Femur (tissue), 1 donor: ENCODE data around the gene SLC10A6.
A peak's percentile ranks its signal among the peaks of the same experiment; 100 is the strongest.

Experiments used
- DNase-seq: peaks from one replicate; pipeline ENCODE4 v3.0.0-alpha.2; 2017

Gene SLC10A6

GRCh38 chr4:86846921-86847320 lies 2.3 kb downstream of the SLC10A6 start:
- DNase-seq, result no peak

DNA sequence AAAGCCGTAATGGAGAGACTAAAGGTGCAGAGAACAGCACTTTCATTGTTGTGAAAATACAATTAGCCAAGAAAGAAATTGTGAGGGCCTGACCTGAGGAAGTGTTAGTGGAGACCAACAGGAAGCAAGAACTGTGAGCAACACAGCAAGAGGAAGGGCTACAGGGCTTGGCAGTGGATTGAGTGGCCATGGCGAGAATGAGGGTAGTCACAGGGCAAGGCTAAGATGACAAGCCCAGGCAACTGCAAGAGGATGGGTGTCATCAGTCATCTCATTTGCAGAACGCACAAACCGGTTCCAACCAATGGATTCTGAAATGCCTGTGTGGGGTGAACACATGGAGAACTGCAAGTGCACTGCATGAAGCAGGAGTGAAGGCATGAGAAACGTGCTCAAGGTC lies 3.6 kb downstream of the SLC10A6 start:
- DNase-seq, result no peak

GRCh38 chr4:86841309-86841708 lies 7.9 kb downstream of the SLC10A6 start:
- DNase-seq, result no peak

DNA sequence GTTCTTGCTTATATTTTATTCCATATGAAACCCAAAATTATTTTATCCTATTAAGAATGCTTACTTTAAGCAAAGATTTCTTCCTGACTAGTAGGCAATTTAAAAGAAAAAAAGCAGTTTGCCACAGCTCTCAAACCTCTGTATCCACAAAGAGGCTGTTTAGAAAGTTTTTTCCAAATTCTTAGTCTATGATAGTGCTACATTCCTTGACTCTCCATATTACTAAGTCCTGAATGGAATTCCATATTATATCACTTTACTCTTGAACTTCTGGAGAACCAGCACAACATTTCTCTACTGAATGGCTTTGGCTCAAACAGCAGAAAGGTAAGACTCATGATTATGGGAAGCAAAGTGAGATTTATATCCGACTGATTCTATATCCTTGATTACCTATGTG lies 8.3 kb downstream of the SLC10A6 start:
- DNase-seq, result no peak

DNA sequence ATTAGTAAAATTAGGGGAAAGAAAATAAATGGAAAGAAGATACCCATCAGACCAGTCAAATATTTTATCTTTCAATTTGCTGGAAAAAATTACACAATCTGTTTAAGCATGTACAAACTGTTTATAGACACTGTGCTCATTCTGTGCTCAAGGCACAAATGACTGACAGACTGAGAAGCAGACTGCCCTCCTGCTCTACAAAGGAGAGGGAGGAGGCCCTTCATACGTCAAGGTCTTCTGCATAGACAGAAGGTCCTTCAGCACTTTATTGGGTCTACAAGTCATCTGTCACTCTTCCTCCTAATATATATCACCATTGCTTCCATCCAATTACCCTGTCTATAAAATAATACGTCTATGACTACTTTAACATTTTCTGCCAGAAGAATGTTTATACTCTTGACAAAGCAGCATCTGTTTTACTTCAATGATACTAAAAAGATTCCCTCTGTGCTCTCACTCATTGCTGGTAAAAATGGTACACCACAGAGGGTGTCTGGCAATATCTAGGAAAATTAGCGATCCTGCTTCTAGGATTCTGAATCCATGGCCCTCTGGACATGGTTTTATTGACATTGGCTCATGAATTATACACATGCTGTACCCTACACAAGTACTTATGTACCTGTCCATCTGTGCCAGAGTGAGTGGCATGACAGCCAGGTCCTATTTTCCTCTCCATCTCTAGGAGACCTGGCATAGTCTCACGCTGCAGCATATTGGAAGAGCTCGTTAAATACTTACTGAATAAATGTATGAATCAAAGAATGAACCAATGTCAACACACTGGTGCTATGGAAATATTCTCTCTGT lies 11.3 kb downstream of the SLC10A6 start:
- DNase-seq, result no peak

DNA sequence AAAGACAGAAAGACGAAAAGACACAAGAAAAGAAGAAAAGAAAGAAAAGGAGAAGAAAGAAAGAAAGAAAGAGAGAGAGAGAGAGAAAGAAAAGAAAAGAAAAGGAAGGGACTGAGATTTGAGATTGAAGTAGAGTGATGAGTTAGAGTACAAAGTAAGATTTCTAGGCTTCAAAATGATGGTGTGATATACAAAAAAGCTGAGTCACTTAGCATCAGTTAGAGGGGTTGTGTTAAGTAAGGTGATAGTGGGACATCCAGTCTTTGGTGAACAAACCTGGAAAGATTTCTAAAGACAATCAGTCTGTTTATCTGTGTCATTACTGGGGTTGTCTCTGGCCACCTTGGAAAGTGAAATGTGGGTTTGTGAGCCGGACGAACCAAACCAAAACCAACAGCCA lies 13.5 kb downstream of the SLC10A6 start:
- no peak for DNase-seq

- DNase-seq, result no peak
Observed at GRCh38 chr4:86834901-86835300, 14.3 kb downstream of the SLC10A6 start.

DNA sequence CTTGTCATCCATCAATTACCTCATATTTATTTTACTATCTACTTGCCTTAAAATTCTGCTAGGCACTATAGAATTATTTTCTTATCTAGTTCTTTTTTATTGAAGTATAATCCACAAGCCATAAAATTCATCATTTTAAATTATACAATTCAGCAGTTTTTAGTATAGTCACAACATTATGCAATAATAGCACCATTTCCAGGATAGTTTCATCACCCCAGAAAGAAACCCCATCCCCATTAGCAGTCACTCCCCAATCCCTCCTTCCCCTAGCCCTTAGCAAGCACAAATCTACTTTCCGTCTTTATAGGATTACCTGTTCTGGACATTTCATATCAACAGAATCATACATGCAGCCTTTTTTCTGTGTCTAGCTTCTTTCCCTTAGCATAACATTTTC lies 15.6 kb downstream of the SLC10A6 start:
- DNase-seq, result no peak

DNA sequence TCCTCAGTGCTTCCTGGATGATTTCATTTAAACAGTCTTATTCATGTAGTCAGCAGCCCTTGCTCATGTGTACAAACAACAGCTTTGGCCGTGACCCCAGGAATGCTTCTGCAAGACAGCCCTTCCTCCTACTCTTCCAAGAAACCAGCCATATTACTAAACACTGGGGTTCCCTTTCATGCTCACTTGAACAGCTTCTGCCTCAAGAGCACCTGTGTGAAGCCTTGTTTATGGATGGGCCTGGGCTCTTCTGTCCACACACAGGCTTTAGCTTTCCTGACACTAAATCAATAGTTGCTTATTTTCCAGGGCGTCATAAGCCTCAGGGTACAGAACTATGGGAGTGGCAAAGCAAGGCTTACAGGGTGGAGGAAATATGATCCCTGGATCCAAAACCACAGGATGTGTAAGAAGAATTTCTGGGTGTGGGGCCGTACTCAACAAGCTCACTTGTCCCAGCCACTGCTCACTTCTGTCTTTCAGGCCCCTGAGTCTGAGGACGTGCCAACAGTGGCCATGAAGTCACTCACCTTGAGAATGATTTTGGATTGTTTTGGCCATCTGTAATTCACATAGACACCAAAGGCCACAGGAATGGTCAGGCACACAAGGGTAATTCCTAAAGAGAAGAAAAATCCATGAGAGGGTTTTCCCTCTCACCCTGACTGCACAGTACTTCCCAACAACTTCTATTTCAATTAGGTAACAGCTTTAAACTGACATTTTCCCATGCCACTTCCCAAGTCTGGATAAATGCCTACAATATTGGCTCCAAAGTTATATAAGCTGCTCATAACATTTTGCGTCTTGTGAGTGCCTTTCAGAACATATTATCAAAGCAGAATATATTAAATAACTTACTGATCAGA lies 17.7 kb downstream of the SLC10A6 start:
- no peak for DNase-seq

DNA sequence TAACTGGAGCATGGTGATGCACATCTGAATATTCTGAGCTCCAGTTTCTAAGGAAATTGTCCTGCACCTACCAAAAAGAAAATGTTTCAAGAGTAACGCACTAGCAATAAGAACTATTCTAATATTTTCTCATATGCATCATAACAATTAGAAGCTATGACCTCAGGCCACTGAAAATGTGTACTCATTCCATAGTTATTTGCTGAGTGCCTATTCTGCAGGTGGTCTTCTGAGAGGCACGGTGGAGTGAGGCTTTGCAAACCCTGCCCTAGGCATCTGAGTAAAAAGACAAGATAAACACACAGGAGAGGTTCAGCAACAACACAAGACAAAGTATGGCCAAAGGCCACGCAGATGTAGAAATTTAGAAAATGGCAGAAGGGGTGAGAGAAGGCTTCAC lies 23.7 kb downstream of the SLC10A6 start:
- DNase-seq, result no peak

DNA sequence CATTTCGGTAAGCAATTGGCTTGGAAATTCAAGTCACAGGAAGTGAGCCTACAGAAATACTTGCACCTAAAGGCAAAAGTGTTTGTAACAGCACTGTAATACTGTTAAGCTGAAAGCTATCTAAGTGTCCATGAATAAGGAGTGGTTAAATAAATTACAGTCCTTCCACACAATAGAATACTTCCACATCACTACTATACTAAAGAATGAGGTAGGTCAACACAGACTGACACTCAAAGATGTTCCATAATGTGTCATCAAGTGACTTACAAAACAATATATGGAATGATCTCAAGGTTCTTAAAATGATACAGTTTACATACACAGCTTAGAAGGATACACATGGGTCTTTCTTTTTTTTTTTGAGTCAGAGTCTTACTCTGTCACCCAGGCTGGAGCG lies 27.0 kb downstream of the SLC10A6 start:
- DNase-seq, result no peak

DNA sequence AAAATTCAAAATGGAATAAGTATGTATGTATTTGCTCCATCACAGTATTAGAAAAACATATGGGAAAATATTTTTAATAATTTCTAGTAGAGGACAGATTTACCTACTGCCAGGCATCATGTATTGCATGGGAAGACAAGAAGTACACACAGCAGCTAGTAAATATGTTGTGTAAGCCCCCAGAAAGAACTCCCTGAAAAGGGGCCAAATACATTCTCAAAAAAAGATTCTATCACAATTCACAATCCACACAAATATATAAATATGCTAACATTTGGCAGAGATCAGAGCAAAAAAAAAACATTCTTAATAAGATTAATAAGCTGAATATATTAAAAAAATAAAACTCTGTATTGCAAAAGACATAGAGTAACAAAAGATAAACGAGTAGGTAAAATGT lies 28.0 kb downstream of the SLC10A6 start:
- DNase-seq, result no peak

- DNase-seq, result no peak
Observed at GRCh38 chr4:86819561-86819960, 29.6 kb downstream of the SLC10A6 start.

DNA sequence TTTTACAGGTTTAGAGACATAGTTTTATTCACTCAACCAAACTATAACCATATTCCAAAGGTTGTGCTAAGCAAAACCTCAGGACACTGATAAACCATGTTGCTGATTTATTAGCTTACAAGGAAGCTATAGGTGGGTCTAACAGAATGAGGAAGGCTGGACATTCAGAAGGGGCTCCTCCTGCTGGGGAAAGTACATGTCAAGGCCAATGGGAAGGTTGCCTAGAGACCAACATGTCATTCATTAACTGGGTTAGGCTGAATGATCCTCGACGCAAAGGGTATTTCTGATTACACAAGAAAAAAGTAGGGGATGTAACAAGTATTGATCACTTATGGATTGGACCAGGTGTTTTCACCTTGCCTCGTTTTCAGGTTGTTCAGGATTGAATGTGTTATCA lies 30.3 kb downstream of the SLC10A6 start:
- no peak for DNase-seq

DNA sequence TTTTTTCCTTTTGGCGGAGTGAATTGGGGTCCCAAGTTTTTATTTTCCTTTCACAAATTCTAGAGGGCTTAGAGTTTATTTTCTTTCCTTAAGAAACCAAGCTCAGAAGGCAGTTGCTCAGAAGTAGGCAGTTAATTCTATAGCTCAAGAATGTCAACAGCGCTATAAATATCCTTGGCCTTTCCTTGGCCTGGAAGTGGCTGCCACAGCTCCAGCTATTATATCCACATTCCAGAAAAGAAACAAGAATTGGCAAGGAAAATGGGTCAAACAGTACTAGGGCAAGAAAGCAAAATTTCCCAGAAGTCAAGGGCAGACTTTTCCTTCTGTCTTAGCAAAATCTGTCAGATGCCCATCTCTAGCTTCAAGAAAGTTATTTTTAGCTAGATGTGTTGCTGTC lies 31.0 kb downstream of the SLC10A6 start:
- DNase-seq, result peak; percentile 27

GRCh38 chr4:86816501-86817273 lies 32.5 kb downstream of the SLC10A6 start:
- peak; percentile 77 for DNase-seq

GRCh38 chr4:86815653-86816052 lies 33.5 kb downstream of the SLC10A6 start:
- no peak for DNase-seq

- DNase-seq, result no peak
Observed at GRCh38 chr4:86810847-86811246, 38.3 kb downstream of the SLC10A6 start.

GRCh38 chr4:86809809-86810208 lies 39.4 kb downstream of the SLC10A6 start:
- no peak for DNase-seq

GRCh38 chr4:86791126-86791525 lies 58.1 kb downstream of the SLC10A6 start:
- DNase-seq, result no peak

DNA sequence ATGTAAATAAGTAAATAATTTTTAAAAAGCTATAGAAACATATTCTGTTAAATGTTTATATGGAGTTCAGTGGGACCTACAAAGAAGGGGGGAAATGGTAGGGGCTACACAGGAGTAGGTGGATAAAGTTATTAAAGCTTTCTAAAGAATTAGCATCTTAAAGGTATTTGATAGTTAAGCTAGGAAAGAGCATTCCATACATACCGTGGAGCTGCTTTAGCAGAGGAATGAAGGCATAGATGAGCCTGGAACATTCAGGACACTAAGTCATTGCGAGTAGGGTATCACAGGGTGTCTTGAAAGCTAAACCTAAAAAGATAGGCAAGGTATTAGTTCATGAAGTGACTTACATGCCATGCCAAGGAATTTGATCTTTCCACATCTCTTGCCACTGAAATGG lies 60.4 kb downstream of the SLC10A6 start:
- no peak for DNase-seq

GRCh38 chr4:86778175-86778574 lies 71.0 kb downstream of the SLC10A6 start:
- DNase-seq, result no peak

DNA sequence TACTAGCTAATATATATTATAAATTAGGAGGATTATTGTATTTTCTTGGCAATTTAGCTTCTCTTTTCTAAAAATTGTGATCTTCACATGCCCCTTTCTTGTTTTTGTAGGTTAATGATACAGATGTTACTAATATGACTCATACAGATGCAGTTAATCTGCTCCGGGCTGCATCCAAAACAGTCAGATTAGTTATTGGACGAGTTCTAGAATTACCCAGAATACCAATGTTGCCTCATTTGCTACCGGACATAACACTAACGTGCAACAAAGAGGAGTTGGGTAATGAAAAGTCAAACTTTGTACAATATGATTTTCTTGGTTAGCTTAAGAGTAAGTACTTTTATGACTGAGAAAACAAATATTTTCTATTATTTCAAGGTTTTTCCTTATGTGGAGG lies 74.1 kb downstream of the SLC10A6 start:
- DNase-seq, result no peak
